ENCODE data around the gene DAZ2.
"Not testable (repeated sequence)": the region's sequence is repeated elsewhere in the genome, so short reads cannot be mapped to it uniquely, and the experiment has no call there.

DAZ2 gene, protein sequence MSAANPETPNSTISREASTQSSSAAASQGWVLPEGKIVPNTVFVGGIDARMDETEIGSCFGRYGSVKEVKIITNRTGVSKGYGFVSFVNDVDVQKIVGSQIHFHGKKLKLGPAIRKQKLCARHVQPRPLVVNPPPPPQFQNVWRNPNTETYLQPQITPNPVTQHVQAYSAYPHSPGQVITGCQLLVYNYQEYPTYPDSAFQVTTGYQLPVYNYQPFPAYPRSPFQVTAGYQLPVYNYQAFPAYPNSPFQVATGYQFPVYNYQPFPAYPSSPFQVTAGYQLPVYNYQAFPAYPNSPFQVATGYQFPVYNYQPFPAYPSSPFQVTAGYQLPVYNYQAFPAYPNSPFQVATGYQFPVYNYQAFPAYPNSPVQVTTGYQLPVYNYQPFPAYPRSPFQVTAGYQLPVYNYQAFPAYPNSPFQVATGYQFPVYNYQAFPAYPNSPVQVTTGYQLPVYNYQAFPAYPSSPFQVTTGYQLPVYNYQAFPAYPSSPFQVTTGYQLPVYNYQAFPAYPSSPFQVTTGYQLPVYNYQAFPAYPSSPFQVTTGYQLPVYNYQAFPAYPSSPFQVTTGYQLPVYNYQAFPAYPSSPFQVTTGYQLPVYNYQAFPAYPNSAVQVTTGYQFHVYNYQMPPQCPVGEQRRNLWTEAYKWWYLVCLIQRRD

DNA sequence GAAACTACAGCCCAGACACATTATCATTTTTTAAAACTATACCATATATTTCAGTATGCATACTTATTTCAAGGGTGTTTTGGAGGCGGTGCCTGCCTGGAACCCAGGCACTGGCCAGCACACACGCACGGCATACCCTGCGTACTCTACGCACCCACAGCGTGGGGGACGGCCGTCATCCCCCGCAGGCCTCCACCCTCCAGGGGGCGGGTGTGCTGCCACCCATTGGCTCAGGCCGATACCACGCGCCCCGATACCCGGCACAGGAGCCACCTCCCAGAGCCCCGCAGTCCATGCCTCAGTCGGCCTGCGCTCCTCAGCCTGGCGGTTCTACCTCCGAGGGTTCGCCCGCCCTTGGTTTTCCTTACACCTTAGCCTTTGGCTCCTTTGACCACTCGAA is at the start of gene DAZ2:
TSS of gene DAZ2 (plus strand) at position 301 of the 400 bp plus-strand sequence. CDS start 208 bp downstream, outside the sequence.
- H3K27ac Mint-ChIP-seq; DNase-seq; H3K4me3 Mint-ChIP-seq; H3K9me3 Mint-ChIP-seq; H3K4me1 Mint-ChIP-seq (ENCODE audit: low read depth); H3K27me3 Mint-ChIP-seq; H3K36me3 Mint-ChIP-seq (ENCODE audit: low read depth): not testable (repeated sequence)

GRCh38 chrY:23198908-23199307 is 20.4 kb upstream of the DAZ2 start, which contains the start of gene DAZ1:
Gene DAZ1, minus strand, starts transcription at chrY:23199008. Its CDS starts 208 bp downstream, at chrY:23198800.
- H3K4me3 Mint-ChIP-seq; H3K4me1 Mint-ChIP-seq (ENCODE audit: low read depth); H3K27ac Mint-ChIP-seq; DNase-seq; H3K27me3 Mint-ChIP-seq; H3K9me3 Mint-ChIP-seq; H3K36me3 Mint-ChIP-seq (ENCODE audit: low read depth): not testable (repeated sequence)

DNA sequence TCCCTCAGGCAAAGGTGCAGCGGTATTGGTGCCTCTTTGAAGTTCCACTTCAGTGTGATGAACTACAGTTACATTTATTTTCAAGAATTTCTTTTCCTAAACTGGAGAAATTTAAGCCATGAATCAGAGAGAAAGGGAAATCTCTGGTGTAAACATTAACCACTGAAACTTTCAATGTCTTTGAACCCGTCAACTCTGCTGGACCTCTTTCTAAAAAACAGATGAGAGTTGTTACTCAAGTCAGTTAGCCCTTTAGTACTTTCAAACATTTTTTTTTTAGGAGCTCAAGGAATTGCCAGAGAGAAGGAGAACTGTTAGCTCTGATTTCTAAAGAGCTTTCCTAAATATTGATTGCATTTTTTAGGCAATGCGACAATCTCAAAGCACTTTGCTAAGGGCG is 11.9 kb upstream of the DAZ2 start:
- H3K4me3 Mint-ChIP-seq; H3K4me1 Mint-ChIP-seq (ENCODE audit: low read depth); H3K9me3 Mint-ChIP-seq; H3K27ac Mint-ChIP-seq; H3K36me3 Mint-ChIP-seq (ENCODE audit: low read depth); H3K27me3 Mint-ChIP-seq; DNase-seq: not testable (repeated sequence)

DNA sequence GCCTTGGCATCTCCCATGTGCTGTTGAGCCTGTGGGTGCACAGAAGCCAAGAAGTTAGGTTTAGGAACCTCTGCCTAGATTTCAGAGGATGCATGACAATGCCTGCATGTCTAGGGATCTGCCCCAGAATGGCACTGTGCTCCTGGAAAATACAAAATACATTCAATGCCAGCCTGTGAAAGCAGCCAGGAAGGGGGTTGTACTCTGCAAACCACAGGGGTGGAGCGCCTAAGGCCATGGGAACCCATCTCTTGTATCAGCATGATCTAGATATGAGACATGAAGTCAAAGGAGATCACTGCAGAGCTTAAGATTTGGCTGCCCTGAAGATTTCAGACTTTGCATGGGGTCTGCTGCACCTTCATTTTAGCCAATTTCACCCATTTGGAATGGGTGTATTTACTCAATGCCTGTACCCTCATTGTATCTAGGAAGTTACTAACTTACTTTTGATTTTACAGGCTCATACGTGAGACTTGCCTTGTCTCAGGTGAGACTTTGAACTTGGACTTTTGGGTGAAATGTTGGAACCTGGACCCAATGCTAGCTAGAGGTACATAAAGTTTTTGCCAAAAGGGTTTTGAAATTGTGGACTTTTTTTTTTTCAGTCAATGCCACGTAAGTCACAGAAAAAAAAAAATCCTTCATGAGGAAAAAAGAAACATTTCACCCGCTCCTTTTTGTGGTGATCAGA is 9.4 kb upstream of the DAZ2 start:
- not testable (repeated sequence) for H3K4me1 Mint-ChIP-seq (ENCODE audit: low read depth); H3K27ac Mint-ChIP-seq; H3K36me3 Mint-ChIP-seq (ENCODE audit: low read depth); DNase-seq; H3K9me3 Mint-ChIP-seq; H3K27me3 Mint-ChIP-seq; H3K4me3 Mint-ChIP-seq

DNA sequence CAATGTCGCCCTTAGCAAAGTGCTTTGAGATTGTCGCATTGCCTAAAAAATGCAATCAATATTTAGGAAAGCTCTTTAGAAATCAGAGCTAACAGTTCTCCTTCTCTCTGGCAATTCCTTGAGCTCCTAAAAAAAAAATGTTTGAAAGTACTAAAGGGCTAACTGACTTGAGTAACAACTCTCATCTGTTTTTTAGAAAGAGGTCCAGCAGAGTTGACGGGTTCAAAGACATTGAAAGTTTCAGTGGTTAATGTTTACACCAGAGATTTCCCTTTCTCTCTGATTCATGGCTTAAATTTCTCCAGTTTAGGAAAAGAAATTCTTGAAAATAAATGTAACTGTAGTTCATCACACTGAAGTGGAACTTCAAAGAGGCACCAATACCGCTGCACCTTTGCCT is 8.7 kb upstream of the DAZ2 start:
- not testable (repeated sequence) for H3K27ac Mint-ChIP-seq; H3K4me1 Mint-ChIP-seq (ENCODE audit: low read depth); H3K27me3 Mint-ChIP-seq; DNase-seq; H3K4me3 Mint-ChIP-seq; H3K9me3 Mint-ChIP-seq; H3K36me3 Mint-ChIP-seq (ENCODE audit: low read depth)
